ENCODE results near the gene SMG1.
"Not testable (repeated sequence)": the region's sequence is repeated elsewhere in the genome, so short reads cannot be mapped to it uniquely, and the experiment has no call there.

The SMG1 gene

DNA sequence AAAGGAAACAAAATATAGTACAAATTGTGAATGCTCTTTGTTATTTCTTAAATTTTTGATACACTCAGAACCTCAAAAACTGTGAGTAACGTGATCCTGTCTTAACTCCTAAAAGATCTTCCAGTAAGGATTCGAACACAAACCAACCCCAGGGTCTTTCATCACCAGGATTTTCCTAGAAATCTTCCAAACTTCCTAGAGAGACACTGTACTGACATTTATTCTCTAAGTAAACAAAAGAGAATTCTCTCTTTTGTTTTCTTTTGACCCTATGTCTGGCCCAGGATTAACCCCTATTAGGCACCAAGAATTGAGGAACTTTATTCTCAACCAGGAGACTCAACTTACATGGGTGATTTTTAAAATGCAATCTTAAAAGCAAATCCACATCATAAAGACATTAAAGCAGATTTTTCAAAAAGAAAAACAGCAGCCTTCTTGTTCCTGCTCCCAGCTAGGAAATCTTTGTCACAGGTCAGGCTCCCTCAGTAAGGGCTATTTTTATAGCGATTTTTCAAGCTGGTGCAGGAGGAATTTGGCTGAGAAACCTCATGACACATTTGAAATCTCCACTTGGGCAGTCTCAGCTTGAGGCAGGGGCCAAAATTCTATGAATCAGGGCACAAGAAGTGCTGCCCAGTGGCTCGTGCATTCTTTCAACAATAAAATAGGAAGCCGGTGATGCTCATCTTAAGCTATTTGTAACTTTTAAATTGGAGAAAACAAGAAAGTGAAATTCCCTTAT lies 6.2 kb upstream of the SMG1 start:
- DNase-seq, result no peak

DNA sequence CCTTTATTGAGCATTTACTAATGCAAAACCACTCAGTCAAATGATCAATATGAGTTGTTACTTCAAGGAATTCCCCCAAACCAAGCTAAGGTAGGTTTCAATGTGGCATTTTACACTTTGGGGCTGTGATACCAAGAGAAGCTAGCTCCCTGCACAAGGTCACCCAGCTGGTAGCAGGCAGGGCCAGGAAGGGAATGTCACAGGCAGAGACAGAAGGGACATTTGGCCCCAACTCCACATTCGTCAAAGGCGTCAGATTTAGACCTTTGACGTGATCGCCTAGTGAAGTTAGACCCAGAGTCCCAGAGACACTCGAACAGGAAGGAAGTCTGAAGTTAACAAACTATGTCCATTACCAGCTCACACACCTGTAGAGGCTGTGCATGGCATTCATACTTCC lies 5.5 kb upstream of the SMG1 start:
- no peak for DNase-seq

DNA sequence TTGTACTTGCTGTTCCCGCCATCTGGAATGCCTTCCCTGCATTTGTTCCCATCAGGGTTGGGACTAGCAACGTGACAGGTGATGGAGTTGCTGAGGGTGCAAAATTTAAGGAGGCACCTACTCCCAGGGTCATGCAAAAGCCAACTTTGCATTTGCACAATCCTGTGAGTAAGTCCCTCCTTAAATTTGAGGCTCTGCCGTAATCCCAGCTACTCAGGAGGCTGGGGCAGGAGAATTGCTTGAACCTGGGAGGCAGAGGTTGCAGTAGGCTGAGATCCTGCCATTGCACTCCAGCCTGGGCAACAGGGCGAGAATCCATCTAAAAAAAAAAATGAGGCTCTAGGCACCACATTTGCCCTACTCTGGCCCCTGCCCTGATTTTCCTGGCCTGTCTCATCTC lies 3.9 kb upstream of the SMG1 start:
- DNase-seq, result not testable (repeated sequence)

DNA sequence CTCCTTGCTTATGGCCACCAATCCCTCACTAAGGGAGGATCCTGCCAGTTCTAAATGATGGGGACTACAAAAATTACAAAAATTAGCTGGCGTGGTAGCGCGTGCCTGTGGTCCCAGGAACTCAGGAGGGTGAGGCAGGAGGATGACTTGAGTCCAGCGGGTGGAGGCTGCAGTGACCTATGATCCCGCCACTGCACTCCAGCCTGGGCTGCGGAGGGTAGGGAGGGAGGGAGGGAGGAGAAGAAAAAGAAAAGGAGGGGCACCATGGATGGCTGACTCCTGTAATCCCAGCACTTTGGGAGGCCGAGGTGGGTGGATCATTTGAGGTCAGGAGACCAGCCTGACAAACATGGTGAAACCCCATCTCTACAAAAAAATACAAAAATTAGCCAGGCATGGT lies 1.9 kb upstream of the SMG1 start:
- DNase-seq, result not testable (repeated sequence)

DNA sequence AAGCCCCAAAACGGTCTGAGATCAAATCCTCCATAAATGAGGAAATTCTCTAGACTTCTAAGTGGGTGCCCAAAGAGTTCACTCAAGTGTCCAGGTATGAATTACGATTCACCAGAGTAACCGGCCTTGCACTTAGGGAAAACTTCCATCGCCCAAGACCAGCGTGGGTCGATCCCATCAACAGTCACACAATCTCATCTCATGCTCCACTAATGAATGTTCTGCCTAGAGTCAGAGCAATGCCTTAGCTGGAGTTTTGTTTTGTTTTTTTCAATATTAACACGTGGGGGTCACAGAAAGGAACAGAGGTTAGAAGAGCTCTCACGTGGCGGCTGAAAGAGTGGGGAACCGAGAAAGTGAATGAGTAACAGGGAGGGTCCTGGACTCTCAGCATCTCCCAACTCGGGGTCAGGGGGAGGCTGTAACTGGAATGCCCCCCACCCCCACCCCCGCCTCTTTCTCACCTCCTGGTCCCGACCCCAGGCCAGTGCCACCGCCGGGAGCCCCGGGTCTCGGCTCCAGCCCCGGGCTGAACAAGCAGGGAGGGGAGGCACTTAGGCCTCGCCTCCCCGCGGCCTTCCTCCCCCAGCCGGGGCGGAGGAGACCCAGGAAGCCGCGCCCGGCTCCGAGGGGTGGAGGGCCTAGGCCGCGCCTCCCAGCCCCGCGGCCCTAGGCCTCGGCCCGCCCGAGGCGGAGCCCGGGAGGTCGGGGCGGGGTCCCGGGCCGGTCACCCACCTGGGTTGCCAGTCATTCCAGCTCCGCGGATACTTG lies 808 bp downstream of the SMG1 start:
- DNase-seq, result peak; percentile 79

DNA sequence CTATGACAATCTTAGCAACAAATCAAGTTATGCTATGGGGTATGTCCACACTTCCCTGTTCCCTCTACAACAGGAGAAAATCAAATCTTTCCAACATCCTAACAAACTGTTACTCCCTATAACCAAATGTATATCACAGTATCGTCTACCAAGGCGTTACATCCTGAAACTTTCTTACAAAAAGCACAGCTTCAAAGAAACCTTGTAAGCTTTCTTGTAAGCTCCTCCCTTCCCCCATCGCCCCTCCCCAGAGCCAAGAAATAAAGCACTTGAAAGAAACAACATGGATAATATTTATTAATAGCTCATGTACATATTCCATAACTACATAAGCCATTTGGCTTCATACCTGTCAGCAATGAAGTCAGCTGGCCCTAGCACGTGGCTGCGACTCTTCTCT lies 2.3 kb downstream of the SMG1 start:
- not testable (repeated sequence) for DNase-seq

DNA sequence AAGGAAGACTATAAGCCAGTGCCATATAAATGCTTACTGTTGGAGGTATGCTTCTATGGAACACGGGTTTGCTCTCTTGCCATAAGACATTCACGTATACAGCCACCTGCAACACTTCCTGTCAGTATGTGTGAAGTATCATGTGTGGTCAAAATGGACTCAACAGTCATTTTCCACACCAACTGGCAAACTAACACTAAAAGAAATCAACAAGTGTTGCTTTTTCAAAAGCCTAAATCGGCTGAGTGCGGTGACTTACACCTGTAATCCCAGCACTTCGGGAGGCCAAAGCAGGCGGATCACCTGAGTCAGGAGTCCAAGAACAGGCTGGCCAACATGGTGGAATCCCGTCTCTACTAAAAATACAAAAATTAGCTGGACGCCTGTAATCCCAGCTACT lies 3.1 kb downstream of the SMG1 start:
- not testable (repeated sequence) for DNase-seq

DNA sequence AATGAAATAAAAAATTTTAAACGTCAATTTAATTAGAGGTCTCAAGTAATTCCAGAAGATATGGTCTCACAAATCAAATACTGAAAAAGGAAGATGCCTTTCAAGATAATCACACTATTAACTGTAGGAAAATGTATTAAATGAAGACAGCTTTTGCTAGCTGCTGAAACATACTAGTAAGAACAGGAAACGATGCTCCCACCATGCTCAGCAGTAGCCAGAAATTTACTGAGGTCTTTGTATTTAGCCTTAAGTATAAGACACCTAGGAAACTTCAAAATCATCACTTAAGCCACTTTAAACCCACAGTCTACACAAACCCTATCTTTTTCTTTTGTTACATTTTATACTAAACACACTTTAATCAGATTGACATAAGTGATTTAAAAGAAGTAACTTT lies 16.6 kb downstream of the SMG1 start:
- not testable (repeated sequence) for DNase-seq

DNA sequence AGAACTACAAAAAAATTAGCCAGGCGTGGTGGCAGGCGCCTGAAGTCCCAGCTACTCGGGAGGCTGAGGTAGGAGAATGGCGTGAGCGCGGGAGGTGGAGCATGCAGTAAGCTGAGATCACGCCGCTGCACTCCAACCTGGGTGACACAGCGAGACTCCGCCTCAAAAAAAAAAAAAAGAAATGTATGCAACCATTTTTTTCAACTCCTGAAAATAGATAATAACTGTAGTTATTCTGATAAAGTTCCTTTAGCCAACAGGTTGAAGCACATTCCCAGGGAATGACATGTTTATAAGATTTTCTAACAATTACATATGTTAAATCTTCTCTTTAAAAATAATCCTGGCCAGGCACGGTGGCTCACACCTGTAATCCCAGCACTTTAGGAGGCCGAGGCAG lies 17.5 kb downstream of the SMG1 start:
- not testable (repeated sequence) for DNase-seq

DNA sequence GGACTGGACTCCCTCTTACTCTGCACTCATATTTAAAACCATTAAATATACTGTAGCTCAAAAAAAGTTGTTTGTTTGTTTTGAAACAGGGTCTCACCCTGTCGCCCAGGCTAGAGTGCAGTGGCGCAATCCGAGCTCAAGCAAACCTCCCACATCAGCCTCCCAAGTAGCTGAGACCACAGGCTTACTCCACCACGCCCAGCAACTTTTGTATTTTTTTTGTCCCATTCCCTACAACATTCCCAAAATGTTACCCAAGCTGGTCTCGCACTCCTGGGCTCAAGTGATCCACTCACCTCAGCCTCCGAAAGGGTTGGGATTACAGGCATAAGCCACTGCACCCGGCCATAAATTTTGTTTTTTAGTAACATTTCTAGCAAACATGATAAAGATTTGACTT lies 23.4 kb downstream of the SMG1 start:
- not testable (repeated sequence) for DNase-seq

DNA sequence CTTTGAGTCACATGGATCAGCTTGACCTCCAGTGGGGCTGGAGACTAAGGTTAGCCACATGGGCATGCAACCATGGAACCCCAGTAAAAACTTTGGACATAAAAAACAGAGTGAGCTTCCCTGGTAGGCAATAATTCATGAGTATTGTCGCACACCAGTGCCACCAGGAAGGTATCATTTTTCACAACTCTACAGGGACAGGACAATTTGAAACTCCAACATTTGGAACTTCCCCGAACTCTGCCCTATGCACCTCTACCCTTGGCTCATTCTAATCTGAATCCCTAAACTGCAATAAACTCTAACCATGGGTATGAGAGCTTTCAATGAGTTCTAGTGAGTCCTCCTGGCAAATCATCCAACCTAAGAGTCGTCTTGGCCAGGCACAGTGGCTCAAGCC lies 24.2 kb downstream of the SMG1 start:
- DNase-seq, result not testable (repeated sequence)

DNA sequence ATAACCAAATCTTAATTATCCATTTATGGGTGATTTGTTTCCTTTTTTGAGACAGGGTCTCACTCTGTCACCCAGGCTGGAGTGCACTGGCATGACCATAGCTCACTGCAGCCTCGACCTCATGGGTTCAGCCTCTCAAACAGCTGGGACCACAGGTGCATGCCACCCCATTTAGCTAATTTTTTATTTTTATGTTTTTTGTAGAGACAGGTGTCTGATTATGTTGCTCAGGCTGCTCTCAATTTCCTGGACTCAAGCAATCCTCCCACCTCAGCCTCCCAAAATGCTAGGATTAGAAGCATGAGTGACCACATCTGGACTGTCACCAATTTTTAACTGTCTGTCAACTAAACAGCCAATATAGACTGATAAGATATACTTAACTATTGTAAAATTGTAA lies 25.0 kb downstream of the SMG1 start:
- not testable (repeated sequence) for DNase-seq

DNA sequence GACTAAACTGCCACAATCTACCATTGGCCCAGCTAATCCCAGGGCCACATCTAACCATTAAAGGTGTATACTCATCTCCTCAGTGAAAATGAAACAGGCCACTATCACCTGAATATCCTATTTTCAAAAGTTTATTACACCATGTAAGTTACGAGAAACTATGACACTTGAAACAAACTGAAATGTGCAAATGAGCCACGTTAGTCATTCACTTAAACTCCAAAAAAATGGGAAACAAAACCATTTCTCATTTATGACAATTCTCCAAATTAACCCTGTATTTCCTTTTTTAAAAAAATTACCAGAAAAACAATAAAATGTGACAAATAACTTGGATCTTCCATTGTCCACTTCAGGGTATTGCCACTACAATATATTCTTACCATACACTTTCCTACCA lies 41.8 kb downstream of the SMG1 start:
- DNase-seq, result not testable (repeated sequence)

DNA sequence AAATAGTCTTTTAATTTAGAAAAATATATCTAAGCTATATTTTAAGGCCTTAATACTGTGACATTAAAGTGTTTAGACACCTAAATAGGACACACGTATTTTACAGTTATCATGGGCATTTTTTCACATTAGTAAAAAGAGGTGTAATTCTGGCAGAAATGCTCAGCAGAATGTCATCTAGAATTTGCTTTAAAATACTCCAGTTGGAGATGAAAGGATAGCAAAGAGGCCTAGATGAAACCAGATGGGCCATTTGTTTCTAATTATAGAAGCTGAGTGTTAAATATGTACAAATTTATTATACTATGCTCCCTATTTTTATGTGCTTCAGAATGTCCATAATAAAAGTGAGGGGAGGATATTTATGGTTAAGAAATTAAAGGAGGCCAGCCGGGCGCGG lies 48.5 kb downstream of the SMG1 start:
- DNase-seq, result not testable (repeated sequence)

DNA sequence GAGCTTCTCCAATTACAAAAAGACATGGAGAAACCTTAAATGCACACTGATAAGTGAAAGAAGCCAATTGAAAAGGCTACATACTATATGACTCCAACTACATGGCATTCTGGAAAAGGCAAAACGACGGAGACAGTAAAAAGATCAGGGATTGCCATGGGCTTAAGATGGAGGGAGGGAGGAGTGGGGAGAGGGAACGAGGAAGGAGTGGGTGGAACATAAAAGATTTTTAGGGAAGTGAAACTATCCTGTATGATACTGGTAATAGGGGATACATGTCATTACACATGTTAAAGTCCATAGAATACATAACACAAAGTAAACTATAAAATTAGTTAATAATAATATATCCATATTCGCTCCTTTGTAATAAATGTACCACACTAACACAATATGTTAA lies 48.9 kb downstream of the SMG1 start:
- not testable (repeated sequence) for DNase-seq

DNA sequence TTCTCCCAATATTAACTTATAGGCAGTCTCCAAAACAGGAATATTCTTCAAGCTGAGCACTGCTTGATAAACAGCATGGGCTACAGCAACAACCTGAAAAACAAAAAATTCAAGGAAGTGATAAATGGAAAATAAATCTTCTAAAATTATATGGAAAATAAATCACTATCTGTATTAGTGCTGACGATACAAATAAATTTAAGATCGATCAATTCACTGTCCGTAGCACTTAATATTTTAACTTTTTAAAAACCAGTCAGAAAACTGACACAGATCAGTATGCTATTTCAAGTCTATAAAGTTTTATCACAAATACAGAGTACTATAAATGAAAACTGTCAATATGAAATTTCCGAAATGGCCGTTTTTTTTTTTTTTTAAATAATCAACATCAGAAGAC lies 49.9 kb downstream of the SMG1 start:
- DNase-seq, result not testable (repeated sequence)

DNA sequence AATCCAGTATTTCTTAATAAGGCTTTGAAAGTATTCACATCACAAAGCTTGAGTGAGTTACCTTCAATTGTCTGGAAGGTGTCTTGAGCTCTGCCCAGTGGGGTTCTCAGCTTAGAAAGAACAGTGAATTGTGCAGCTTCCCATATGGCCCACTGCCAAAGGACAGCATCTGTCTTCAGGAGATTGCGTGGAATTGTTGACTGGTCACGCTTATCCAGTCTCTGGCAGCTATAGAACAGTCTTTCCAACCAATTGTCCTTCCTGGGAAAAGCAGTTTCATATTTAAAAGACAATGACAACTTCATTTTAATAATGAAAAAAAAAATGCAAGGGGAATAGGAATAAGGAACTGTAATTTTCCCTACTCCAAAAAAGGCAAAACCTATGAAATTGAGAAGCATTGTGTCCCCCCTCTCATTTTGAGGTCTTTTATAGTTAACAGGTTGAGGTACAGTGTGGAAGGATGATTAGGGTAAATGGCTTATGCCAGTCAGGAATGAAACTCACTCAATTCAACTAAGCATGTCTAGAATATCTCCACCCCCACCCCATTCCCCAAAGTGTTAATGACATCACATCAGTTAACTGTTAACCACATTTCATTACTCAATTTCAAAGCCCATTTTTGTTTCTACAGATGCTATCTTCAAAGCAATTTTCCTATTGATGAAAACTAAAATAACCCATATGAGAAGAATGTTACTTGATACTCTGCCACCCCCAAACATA lies 57.0 kb downstream of the SMG1 start:
- DNase-seq, result peak; percentile 25

DNA sequence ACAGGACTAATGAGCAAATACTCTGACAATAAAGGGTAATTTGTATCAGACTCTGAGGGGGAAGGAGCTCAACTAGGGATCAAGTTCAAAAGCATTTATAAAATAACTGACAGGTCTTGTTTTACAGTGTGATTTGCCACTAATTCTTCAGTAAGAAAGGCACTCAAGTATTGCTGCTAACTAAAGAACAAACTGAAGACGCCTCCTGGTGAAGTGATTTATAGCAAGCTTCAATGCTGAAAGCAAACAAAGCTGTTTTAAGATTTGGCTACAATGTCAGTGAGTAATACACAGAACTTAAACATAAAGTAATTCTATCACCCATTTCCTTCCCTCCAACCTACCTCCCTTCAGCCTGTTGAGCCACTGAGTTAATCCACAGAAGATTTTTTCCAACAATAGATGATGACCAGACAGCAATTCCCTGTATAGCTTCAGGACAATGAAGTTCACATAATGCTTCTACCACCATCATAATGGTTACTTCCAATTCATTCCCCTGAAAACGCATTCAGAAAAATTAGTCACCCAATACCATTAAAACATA lies 59.9 kb downstream of the SMG1 start:
- not testable (repeated sequence) for DNase-seq

DNA sequence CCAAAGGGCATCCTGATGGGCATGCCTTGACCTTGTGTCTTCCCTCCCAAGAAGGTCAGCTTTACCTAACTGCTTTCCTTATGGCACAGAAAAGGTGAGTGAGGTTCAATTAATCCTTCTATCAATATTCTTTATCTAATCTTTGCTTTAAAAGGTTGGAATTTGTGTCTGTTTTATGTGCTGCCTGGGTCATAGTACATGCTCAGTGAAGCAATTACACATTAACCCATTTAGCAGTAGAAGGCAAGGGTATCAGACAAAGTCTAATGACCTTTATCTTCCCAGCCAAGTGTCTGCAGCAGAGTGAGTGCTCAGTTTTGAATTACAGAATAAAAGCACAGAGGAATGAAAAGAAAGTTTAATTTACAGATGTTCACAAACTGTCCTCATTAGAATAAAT lies 63.3 kb downstream of the SMG1 start:
- not testable (repeated sequence) for DNase-seq

DNA sequence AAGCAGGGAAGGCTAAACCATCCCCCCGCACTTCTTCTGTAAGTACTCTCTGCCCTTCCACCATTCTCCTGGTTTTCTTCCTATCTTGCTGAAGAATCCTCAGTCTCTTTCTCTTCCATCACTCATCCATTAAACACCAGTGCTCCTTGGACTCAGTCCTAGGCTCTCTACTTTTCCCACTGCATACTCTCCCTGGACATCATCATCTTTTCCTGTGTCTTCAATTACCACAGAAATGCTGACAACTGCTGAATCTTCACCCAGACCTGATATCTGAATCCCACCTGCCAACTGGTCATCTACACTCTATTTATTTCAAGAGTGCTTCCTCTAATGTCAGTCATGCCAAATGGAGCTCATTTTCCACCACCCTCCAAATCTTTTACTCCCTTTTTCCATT lies 71.0 kb downstream of the SMG1 start:
- DNase-seq, result no peak

DNA sequence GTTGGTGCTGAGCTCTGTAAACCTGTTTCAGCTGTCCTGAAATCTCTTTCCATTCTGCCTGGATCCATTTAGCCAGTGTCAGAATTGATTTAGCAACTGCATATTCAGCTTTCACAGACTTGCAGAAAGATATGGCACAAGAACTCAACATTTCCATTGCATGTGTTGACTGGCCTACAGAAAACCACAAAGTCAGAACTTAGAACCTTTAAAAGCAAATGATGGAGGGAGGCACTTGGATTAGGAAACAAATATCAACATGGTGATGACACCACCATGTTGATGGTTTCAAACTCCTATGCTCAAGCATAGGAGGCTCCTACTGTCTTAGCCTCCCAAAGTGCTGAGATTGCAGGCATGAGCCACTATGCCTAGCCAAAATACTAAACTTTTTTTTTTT lies 72.5 kb downstream of the SMG1 start:
- no peak for DNase-seq

DNA sequence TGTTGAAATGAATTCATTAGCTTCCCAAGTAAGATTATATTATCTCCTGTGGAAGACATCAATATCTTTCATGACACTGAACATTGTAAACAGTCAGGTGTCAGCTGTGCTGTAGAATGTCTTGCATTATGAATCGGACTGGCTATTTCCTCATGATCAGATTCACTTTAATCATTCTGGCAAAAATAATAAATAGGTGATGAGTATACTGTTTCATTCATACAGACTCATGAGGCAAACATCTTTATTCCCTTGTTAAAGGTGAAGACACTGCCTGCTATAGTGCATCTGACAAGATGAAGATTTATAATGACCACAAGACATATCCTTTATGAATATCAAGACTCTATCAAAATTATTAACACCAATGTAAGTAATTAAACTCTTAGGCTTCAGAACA lies 73.6 kb downstream of the SMG1 start:
- no peak for DNase-seq

DNA sequence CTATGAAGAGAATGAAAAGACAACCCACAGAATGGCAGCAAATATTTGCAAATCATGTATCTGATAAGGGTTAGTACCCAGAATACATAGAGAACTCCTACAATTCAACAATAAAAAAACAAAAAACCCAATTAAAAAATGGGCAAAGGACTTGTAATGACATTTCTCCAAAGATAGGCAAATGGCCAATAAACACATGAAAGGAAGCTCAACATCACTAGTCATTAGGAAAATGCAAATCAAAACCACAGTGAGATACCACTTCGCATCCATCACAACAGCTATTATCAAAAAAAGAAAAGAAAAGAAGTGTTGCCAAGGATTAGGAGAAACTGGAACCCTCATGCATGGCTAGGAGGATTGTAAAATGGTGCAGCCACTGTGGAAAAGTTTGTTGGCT lies 79.8 kb downstream of the SMG1 start:
- DNase-seq, result no peak
